ENCODE measurements around the gene TSC2.

TSC2 gene

GRCh38 chr16:2058420-2058819 lies 10.6 kb downstream of the TSC2 start:
- Mint-ChIP-seq H3K4me3 (no peak overlapping the region), H3K27me3 (no peaks in the 10 kb centered on the region), H3K9me3 (no peaks in the 10 kb centered on the region), H3K36me3 (ENCODE audit: low read depth) (peaks cover 2% of the 10 kb centered on the region), H3K27ac (no peak overlapping the region), H3K4me1 (no peaks in the 10 kb centered on the region)
- ATAC-seq (no peak), DNase-seq (no peak)

GRCh38 chr16:2058872-2059271 lies 11.1 kb downstream of the TSC2 start:
- H3K27me3 Mint-ChIP-seq, result no peaks in the 10 kb centered on the region
- no peak overlapping the region for H3K4me3 Mint-ChIP-seq
- DNase-seq (no peak), ATAC-seq (no peak)
- peaks cover 5% of the 10 kb centered on the region for H3K36me3 Mint-ChIP-seq (ENCODE audit: low read depth)
- no peaks in the 10 kb centered on the region for H3K9me3 Mint-ChIP-seq
- H3K27ac Mint-ChIP-seq, result no peak overlapping the region
- H3K4me1 Mint-ChIP-seq, result no peaks in the 10 kb centered on the region

GRCh38 chr16:2060346-2060745 lies 12.6 kb downstream of the TSC2 start:
- ATAC-seq, result no peak
- DNase-seq, result no peak
- Mint-ChIP-seq H3K4me3 (no peak overlapping the region), H3K36me3 (ENCODE audit: low read depth) (peaks cover 4% of the 10 kb centered on the region), H3K9me3 (no peaks in the 10 kb centered on the region), H3K4me1 (no peaks in the 10 kb centered on the region), H3K27ac (no peak overlapping the region), H3K27me3 (no peaks in the 10 kb centered on the region)

GRCh38 chr16:2061023-2061422 lies 13.2 kb downstream of the TSC2 start:
- ATAC-seq (no peak), DNase-seq (no peak)
- peaks cover 7% of the 10 kb centered on the region for H3K36me3 Mint-ChIP-seq (ENCODE audit: low read depth)
- no peak overlapping the region for H3K4me3 Mint-ChIP-seq
- no peaks in the 10 kb centered on the region for H3K27me3 Mint-ChIP-seq
- peaks cover under 1% of the 10 kb centered on the region for H3K4me1 Mint-ChIP-seq
- H3K27ac Mint-ChIP-seq, result no peak overlapping the region
- no peaks in the 10 kb centered on the region for H3K9me3 Mint-ChIP-seq

GRCh38 chr16:2061526-2061925 lies 13.7 kb downstream of the TSC2 start:
- Mint-ChIP-seq H3K4me1 (peaks cover 1% of the 10 kb centered on the region), H3K4me3 (no peak overlapping the region), H3K36me3 (ENCODE audit: low read depth) (peaks cover 12% of the 10 kb centered on the region), H3K27me3 (no peaks in the 10 kb centered on the region), H3K9me3 (no peaks in the 10 kb centered on the region), H3K27ac (no peak overlapping the region)
- ATAC-seq (no peak), DNase-seq (no peak)

GRCh38 chr16:2062801-2063200 lies 15.0 kb downstream of the TSC2 start:
- H3K4me3 Mint-ChIP-seq, result no peak overlapping the region
- DNase-seq (no peak), ATAC-seq (no peak)
- no peak overlapping the region for H3K27ac Mint-ChIP-seq
- no peaks in the 10 kb centered on the region for H3K9me3 Mint-ChIP-seq
- no peaks in the 10 kb centered on the region for H3K27me3 Mint-ChIP-seq
- H3K36me3 Mint-ChIP-seq (ENCODE audit: low read depth), result peaks cover 18% of the 10 kb centered on the region
- H3K4me1 Mint-ChIP-seq, result peaks cover 1% of the 10 kb centered on the region

- DNase-seq, result no peak
- ATAC-seq, result no peak
- Mint-ChIP-seq H3K4me1 (peaks cover 1% of the 10 kb centered on the region), H3K4me3 (no peak overlapping the region), H3K36me3 (ENCODE audit: low read depth) (peaks cover 22% of the 10 kb centered on the region), H3K27me3 (no peaks in the 10 kb centered on the region), H3K27ac (no peak overlapping the region), H3K9me3 (no peaks in the 10 kb centered on the region)
These were observed 16.1 kb downstream of the TSC2 start for GRCh38 chr16:2063861-2064260.

GRCh38 chr16:2064368-2064945 lies 16.7 kb downstream of the TSC2 start:
- no peak for ATAC-seq
- H3K27me3 Mint-ChIP-seq, result no peaks in the 10 kb centered on the region
- no peak for DNase-seq
- no peaks in the 10 kb centered on the region for H3K9me3 Mint-ChIP-seq
- no peak overlapping the region for H3K27ac Mint-ChIP-seq
- H3K36me3 Mint-ChIP-seq (ENCODE audit: low read depth), result peaks cover 22% of the 10 kb centered on the region
- no peak overlapping the region for H3K4me3 Mint-ChIP-seq
- H3K4me1 Mint-ChIP-seq, result peaks cover 1% of the 10 kb centered on the region

GRCh38 chr16:2066139-2066538 lies 18.4 kb downstream of the TSC2 start:
- Mint-ChIP-seq H3K36me3 (ENCODE audit: low read depth) (peaks cover 22% of the 10 kb centered on the region), H3K4me1 (peaks cover 1% of the 10 kb centered on the region), H3K27ac (peak overlapping the region; percentile 49), H3K4me3 (no peak overlapping the region), H3K9me3 (no peaks in the 10 kb centered on the region), H3K27me3 (no peaks in the 10 kb centered on the region)
- DNase-seq (no peak), ATAC-seq (no peak)

- Mint-ChIP-seq H3K4me1 (peaks cover 1% of the 10 kb centered on the region), H3K36me3 (ENCODE audit: low read depth) (peaks cover 17% of the 10 kb centered on the region), H3K4me3 (no peak overlapping the region), H3K27me3 (no peaks in the 10 kb centered on the region), H3K9me3 (no peaks in the 10 kb centered on the region), H3K27ac (no peak overlapping the region)
- DNase-seq, result no peak
- no peak for ATAC-seq
These were observed 23.0 kb downstream of the TSC2 start for GRCh38 chr16:2070576-2071453.

- H3K36me3 Mint-ChIP-seq (ENCODE audit: low read depth), result peaks cover 8% of the 10 kb centered on the region
- DNase-seq, result no peak
- H3K27ac Mint-ChIP-seq, result no peak overlapping the region
- H3K9me3 Mint-ChIP-seq, result no peaks in the 10 kb centered on the region
- no peaks in the 10 kb centered on the region for H3K4me1 Mint-ChIP-seq
- no peaks in the 10 kb centered on the region for H3K27me3 Mint-ChIP-seq
- no peak overlapping the region for H3K4me3 Mint-ChIP-seq
- no peak for ATAC-seq
These were observed 23.8 kb downstream of the TSC2 start for GRCh38 chr16:2071454-2072202.

GRCh38 chr16:2072926-2073325 lies 25.1 kb downstream of the TSC2 start:
- DNase-seq (no peak), ATAC-seq (no peak)
- Mint-ChIP-seq H3K9me3 (no peaks in the 10 kb centered on the region), H3K4me3 (no peak overlapping the region), H3K27ac (no peak overlapping the region), H3K27me3 (no peaks in the 10 kb centered on the region), H3K36me3 (ENCODE audit: low read depth) (peaks cover 3% of the 10 kb centered on the region), H3K4me1 (no peaks in the 10 kb centered on the region)

GRCh38 chr16:2074071-2074470 lies 26.3 kb downstream of the TSC2 start:
- Mint-ChIP-seq H3K36me3 (ENCODE audit: low read depth) (no peaks in the 10 kb centered on the region), H3K4me3 (no peak overlapping the region), H3K9me3 (no peaks in the 10 kb centered on the region), H3K27me3 (no peaks in the 10 kb centered on the region), H3K4me1 (no peaks in the 10 kb centered on the region), H3K27ac (no peak overlapping the region)
- ATAC-seq, result no peak
- no peak for DNase-seq

- Mint-ChIP-seq H3K27me3 (no peaks in the 10 kb centered on the region), H3K36me3 (ENCODE audit: low read depth) (no peaks in the 10 kb centered on the region), H3K4me1 (no peaks in the 10 kb centered on the region), H3K4me3 (no peak overlapping the region), H3K9me3 (no peaks in the 10 kb centered on the region), H3K27ac (no peak overlapping the region)
- DNase-seq, result no peak
- no peak for ATAC-seq
These were observed 27.8 kb downstream of the TSC2 start for GRCh38 chr16:2075631-2076030.

All from activated naive CD8-positive, alpha-beta T cell treated with anti-CD3 and anti-CD28 coated beads, Interleukin-2, amount 50 U/mL, for 24 hours (primary cell).